Measurements from ENCODE around the gene SHANK3.
"Not testable (repeated sequence)": the region's sequence is repeated elsewhere in the genome, so short reads cannot be mapped to it uniquely, and the experiment has no call there.

SHANK3 gene

GRCh38 chr22:50653256-50653655 lies 19.4 kb upstream of the SHANK3 start:
- no peak for DNase-seq (ENCODE audit: low spot score)

- DNase-seq (ENCODE audit: low spot score): not testable (repeated sequence)
Observed at GRCh38 chr22:50654664-50655063, 18.0 kb upstream of the SHANK3 start.

DNA sequence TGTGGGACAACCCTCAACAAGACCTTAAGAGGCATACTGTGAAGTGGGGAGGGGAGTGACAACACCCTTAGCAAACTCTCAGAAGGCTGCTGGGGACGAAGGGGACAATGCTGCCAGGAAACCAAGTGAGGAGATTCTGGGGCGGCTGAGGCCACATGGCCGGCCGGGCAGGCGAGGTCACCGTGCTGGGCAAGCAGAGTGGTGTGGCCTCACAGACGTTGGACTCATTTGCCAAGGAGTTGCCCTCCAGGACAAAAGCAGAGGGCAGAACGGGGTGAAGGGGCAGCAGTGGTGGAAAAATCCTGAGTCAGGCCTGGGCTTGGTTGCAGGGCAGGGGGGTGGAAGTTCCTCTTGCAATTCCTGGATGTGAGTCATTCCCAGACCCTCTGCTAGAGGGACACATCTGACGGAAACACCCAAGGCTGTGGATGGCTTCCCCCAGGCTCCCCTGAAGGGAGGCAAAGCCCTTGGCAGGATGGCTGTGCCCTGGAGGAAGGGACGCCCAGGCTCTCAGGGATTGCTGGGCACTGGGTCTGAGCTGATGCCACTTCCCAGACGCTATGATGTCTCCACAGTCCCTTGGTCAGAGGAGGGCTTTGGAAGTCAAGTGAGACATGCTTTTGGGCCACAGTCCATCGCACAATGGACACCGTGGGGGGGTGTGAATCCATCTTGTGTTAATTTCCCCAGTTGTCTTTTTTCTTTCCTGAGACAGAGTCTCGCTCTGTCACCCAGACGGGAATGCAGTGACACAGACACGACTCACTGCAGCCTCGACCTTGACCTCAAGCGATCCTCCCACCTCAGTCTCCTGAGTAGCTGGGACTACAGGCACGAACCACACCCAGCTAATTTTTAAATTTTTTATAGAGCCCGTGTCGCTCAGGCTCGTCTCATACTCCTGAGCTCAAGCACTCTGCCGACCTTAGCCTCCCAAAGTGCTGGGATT lies 16.2 kb upstream of the SHANK3 start:
- DNase-seq (ENCODE audit: low spot score): no peak

GRCh38 chr22:50657925-50658324 lies 14.7 kb upstream of the SHANK3 start:
- DNase-seq (ENCODE audit: low spot score): no peak

- not testable (repeated sequence) for DNase-seq (ENCODE audit: low spot score)
Observed at GRCh38 chr22:50659711-50660110, 12.9 kb upstream of the SHANK3 start.

DNA sequence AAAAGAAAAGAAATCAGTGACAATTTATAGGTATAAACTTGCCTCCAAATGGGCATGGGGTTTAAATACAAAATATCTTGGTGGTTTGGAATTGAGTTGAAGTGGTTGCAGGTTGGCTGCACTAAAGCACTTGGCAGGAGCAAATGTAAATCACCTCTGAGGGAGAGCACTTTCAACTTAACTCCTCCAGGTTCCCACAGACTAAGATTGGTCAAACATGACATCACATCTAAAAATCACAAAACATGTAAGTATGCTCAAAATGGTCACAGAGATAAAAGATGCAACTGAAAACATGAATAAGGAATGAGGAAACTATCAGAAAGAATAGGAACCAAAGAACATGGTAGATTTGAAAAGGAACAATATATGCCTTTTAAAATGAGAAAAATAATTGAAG lies 12.3 kb upstream of the SHANK3 start:
- DNase-seq (ENCODE audit: low spot score): no peak

DNA sequence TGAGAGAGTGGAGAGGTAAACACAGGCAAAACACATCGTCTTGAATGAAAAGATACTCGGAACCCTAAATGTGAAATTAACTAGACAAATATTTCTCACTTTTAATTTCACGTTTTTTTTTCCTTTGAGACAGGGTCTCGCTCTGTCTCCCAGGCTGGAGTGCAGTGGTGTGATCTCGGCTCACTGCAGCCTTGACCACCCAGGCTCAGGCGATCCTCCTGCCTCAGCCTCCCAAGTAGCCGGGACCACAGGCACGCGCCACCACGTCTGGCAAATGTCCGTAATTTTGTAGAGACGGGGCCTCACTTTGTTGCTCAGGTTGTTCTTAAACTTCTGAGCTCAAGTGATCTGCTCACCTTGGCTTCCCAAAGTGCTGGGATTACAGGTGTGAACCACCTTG lies 7.4 kb upstream of the SHANK3 start:
- DNase-seq (ENCODE audit: low spot score): no peak

DNA sequence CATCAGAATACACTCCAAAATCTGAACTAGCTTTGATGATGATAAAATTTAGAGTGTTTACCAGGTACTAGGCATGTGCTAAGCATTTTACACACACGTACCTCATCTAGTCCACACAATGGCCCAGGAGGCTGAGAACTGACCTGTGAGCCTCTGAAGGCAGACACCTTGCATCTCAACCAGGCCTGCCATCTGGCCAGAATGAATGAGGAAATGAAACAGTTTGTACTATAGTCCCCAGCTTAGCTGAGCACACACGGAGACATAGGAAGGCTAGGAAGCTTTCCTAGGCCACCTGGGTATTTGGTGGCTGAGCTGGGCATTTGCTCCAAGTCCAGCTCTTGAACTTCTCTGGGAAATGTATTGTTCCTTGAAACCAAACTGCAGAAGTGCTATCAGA lies 6.9 kb upstream of the SHANK3 start:
- no peak for DNase-seq (ENCODE audit: low spot score)

- no peak for DNase-seq (ENCODE audit: low spot score)
Observed at GRCh38 chr22:50670513-50670912, 2.1 kb upstream of the SHANK3 start.

DNA sequence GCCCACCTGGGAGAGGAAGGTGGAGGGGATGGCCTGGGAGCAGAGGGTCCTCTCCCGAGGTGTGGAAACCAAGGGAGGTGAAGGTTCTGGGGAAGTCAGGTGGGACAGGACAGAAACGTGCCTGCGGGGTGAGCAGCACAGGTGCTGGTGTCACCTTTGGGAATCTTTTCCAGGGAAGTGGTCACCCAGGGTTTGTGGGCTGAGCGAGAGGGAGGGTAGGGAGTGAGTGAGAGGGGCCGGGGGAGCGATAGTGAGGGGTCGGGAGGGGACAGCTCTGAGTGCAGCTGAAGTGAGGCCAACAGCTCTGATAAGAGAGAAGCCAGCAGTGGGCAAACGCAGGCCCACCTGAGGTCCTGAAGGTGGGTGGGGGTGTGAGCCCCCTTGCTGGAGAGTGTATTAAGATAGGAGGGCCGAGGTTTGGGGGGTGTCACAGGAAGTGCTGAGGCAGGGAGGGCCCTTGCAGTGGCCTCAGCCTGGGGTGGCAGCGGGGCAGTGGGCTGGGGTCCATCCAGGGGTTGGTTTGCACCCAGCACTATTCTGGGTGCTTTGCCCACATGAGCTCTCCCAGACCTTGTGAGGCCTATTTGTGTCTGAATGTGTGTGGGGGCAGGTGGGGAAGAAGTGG lies 1.6 kb upstream of the SHANK3 start:
- no peak for DNase-seq (ENCODE audit: low spot score)

DNA sequence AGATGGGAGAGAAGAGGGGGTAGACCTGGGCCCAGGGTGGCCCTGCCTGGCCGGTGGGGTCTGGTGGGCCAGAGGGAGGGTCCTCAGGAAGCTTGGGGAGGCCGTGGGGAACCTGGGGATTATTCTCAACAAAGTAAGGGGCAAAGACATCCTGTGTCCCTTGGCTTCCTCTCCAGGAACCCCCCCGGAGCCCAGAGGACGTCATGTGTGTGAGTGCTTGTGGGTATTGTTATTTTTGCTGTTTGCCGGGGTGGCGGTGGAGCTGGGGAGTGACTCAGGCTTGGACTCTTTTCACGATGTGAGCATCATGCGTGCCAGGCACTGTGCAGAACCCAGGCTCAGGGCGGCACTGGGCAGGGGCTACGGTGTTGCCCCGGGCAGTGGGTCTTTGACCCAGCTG lies 982 bp upstream of the SHANK3 start:
- DNase-seq (ENCODE audit: low spot score): no peak

DNA sequence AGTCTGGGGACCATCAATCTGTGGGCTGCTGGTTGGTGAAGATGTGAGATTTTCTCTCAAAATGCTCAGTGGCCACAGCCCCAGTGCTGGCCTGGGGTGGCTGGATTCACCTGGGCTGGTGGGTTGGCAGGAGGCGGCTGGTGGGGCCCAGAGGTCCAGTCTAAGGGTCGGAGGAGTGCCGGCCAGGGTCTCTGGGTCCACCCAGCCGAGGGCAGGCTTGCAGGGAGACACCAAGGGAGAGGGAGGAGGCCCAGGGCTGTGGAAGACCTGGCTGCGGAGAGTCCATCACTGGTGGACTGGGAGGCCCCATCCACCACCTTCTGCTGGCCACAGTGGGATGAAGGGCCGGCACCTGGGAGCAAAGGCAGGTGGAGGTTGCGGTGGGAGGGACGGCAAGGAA lies 582 bp upstream of the SHANK3 start:
- no peak for DNase-seq (ENCODE audit: low spot score)

DNA sequence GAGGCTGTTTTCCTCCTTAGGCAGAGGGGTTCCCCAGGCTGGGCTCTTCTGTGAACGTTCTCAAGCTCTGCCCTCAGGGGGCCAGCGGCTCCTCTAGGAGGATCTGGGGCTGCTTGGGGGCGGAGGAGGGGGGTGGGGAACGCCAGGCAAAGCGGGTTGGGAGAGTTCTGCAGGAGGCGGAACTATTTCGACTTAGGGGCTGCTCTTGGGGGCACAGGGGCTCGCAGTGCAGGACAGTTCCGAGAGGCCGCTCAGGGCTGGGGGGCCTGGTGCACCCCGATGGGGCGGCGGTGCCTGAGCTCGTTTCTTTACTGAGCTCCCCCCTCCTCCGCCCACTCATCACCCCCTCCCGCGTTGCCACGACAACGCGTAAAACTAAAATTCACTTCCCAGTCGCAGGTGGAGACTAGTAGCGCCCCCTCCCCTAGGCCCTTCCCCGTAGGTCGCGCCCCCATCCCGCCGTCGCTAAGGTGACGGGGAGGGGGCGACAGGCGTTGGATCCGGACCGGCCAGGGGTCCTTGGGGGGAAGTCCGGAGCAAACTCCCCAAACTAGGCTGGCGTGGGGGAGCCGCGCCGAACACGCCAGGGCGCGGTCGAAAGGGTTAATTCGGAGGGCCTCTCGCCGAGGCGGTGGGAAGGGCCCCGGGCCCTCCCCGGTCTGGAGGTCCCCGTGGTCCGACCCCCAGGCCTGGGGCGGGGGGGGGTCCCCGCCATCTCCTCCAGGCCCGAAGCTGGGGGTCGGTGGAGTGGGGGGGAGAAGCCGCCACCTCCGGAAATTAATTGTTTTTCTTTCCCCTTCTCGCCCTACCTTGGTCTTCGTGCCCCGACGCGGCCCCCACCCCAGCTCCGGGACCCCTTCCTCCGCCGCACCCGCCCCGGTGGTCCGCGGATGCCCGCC lies 857 bp downstream of the SHANK3 start:
- peak; percentile 64 for DNase-seq (ENCODE audit: low spot score)

- no peak for DNase-seq (ENCODE audit: low spot score)
Observed at GRCh38 chr22:50674130-50674500, 1.5 kb downstream of the SHANK3 start.

GRCh38 chr22:50674606-50675552 lies 2.3 kb downstream of the SHANK3 start:
- no peak for DNase-seq (ENCODE audit: low spot score)

DNA sequence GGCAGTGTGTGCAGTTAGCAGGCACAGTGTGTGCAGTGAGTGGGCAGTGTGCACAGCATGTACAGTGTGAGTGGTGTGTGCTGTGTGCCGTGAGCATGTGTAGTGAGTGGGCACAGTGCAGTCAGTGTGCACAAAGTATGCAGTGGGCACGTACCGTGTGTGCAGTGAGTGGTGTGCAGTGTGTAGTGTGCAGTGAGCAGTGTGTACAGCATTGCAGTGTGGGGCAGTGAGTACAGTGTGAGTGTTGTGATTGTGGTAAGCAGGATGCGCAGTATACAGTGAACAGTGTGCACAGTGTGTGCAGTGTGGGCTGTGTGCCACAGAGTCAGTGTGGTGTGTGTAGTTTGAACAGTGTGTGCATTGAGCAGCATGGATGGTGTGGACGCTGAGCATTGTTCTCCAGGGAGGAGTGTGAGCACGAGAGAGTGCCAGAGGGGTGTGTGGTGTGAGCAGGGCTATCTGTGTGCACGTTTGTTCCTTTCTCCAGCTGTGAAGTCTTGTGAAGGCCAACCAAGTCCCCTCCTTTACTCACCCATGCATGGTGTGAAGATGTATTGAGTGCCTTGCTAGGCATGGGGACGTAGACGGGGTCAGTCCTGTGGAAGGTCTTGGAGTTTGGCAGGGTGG lies 3.0 kb downstream of the SHANK3 start:
- no peak for DNase-seq (ENCODE audit: low spot score)

GRCh38 chr22:50676180-50676636 lies 3.6 kb downstream of the SHANK3 start:
- DNase-seq (ENCODE audit: low spot score): no peak

GRCh38 chr22:50676661-50677492 lies 4.3 kb downstream of the SHANK3 start:
- no peak for DNase-seq (ENCODE audit: low spot score)

DNA sequence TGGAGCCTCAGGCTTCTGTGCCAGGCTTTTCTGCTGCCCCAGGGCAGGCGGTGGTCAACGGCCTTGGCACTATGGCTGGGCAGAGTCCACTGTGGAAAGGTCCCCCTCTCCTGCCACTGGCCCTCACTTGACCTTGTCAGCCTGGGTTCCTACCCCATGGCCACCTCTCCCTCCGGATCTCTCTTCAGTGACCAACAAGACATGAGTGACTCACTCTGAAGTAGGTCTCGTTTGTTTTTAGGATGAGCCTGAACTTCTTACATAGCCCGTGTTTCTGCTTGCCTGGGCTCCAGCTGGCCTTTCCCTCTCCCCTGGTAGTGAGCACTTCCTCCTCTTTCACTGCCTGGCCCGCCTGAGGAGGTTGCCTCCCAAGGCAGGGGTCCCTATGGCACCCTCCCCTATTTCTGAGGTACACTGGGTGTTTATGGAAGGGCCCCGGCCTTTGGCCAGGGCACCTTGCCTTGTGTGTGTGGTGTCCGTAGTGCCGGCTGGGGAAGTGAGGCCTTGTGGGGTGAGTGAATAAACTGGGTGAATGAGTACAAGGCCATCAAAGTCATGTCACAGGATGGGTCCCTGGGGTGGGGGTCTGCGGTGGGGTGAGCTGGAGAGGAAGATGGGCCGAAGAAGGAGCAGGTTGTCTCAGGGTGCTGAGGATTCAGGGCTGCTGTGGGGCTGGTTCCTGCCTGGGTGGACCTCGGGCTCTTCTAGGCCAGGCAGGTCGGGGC lies 5.0 kb downstream of the SHANK3 start:
- no peak for DNase-seq (ENCODE audit: low spot score)

Data from putamen (tissue), 1 donor.